ENCODE measurements around the gene SPATA3. TPM values are rescaled to one million over a fixed set of nuclear protein-coding genes. Genes with fewer than 3 reads are reported as not detected.
A peak's percentile ranks its signal among the peaks of the same experiment; 100 is the strongest.

SPATA3 gene
- total RNA-seq, 1 experiment from 2014 or later = not detected

DNA sequence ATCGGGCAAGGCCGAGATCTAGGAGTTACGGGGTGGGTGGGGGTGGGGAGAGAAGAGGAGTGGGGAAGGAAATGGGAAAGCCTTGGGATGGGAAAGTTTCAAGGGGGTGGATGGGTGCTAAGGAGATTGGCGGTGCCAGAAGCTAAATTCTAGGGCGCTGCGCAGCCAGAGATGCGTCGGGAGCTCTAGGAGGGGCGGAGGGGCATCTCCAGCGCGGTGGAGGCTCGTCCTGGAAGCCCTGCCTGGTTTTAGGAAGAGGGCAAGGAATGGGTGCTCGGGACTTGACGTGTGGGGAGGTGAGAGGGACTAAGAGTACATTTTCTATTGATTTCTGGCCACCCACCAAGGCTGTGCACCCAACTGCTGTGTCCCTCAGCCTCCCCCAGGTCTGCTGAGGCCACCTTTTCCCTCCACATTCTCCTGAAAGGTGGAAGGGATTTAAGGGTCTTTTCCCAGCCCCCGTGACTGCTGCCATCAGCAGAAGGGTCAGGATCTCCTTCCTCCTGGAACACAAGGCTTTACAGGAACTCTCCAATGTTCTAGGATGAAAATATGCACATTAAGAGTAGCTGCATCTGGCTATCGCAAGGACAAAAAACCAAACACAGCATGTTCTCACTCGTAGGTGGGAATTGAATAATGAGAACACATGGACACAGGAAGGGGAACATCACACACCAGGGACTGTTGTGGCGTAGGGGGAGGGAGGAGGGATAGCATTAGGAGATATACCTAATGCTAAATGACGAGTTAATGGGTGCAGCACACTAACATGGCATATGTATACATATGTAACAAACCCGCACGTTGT lies 42.8 kb downstream of the SPATA3 start:
- peak overlapping the region; percentile 52; the same call in 1 of the 2 replicates for H3K4me3 ChIP-seq (ENCODE audit: low read length)
- no peak overlapping the region for H3K27ac ChIP-seq (ENCODE audit: low read length)
- peaks cover 21% of the 10 kb centered on the region for H3K27me3 ChIP-seq (ENCODE audit: low read length)
- no peaks in the 10 kb centered on the region for H3K9me2 ChIP-seq (replicated peaks; ENCODE audit: low read length)
- H3K79me2 ChIP-seq (ENCODE audit: low read length) = no peaks in the 10 kb centered on the region
- TF ChIP-seq, protein P1, sequence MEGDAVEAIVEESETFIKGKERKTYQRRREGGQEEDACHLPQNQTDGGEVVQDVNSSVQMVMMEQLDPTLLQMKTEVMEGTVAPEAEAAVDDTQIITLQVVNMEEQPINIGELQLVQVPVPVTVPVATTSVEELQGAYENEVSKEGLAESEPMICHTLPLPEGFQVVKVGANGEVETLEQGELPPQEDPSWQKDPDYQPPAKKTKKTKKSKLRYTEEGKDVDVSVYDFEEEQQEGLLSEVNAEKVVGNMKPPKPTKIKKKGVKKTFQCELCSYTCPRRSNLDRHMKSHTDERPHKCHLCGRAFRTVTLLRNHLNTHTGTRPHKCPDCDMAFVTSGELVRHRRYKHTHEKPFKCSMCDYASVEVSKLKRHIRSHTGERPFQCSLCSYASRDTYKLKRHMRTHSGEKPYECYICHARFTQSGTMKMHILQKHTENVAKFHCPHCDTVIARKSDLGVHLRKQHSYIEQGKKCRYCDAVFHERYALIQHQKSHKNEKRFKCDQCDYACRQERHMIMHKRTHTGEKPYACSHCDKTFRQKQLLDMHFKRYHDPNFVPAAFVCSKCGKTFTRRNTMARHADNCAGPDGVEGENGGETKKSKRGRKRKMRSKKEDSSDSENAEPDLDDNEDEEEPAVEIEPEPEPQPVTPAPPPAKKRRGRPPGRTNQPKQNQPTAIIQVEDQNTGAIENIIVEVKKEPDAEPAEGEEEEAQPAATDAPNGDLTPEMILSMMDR (conservative IDR thresholded peaks at IDR 0.05; ENCODE audit: low read depth, low read length) = no peak
- TF ChIP-seq EZH2phosphoT487 (IDR thresholded peaks at IDR 0.05; ENCODE audit: borderline replicate concordance, low read length) (no peak), EZH2 (IDR thresholded peaks at IDR 0.05; ENCODE audit: low read length, unreplicated experiment) (no peak)
- POLR2A ChIA-PET (ENCODE audit: unreplicated experiment) = no interaction called here
- no peak overlapping the region for H3K9ac ChIP-seq (ENCODE audit: low read length)
- no peaks in the 10 kb centered on the region for H4K20me1 ChIP-seq (ENCODE audit: low read length)
- no peaks in the 10 kb centered on the region for H3F3A ChIP-seq (ENCODE audit: low read length, unreplicated experiment)
- no peak overlapping the region for H2AFZ ChIP-seq (ENCODE audit: low read length)
- no peaks in the 10 kb centered on the region for H3K9me3 ChIP-seq (ENCODE audit: low read length)
- DNase-seq (no peak), ATAC-seq (no peak)
- no peaks in the 10 kb centered on the region for H3K4me1 ChIP-seq (ENCODE audit: insufficient read depth, low read length)
- intact Hi-C loops (cut with micrococcal nuclease) = no loop called here
- H3K4me2 ChIP-seq (ENCODE audit: low read length) = peak overlapping the region; percentile 77; the same call in 1 of the 2 replicates
- BruUV-seq (replicated peaks) = no TSS peak
- H3K36me3 ChIP-seq (ENCODE audit: low read depth, low read length) = no peaks in the 10 kb centered on the region
- CTCF ChIA-PET = no interaction called here

DNA sequence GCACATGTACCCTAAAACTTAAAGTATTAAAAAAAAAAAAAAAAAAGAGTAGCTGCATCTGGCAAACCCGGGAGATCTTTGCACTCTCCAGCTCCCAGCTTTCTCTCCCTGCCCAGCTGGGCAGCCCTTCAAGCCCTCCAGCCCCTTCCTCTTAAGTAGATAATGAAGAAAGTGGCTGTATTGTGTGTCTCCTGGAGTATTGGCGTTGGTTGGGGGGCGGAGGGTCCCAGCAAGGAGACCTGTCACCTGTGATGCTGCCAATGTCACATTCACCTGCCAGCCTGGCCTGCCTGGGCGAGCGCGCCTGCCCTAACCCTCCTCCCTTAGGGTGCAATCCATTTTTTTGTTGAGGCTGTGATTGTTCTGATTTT lies 43.4 kb downstream of the SPATA3 start:
- CTCF ChIA-PET = no interaction called here
- no peak overlapping the region for H3K4me3 ChIP-seq (ENCODE audit: low read length)
- peaks cover 21% of the 10 kb centered on the region for H3K27me3 ChIP-seq (ENCODE audit: low read length)
- TF ChIP-seq EZH2 (IDR thresholded peaks at IDR 0.05; ENCODE audit: low read length, unreplicated experiment) = no peak
- TF ChIP-seq, protein P1 (conservative IDR thresholded peaks at IDR 0.05; ENCODE audit: low read depth, low read length) = no peak
- no peak for TF ChIP-seq EZH2phosphoT487 (IDR thresholded peaks at IDR 0.05; ENCODE audit: borderline replicate concordance, low read length)
- H4K20me1 ChIP-seq (ENCODE audit: low read length) = no peaks in the 10 kb centered on the region
- no TSS peak for BruUV-seq (replicated peaks)
- DNase-seq (no peak), ATAC-seq (no peak)
- intact Hi-C loops (cut with micrococcal nuclease) = no loop called here
- no peaks in the 10 kb centered on the region for H3F3A ChIP-seq (ENCODE audit: low read length, unreplicated experiment)
- no peak overlapping the region for H3K27ac ChIP-seq (ENCODE audit: low read length)
- no peak overlapping the region for H2AFZ ChIP-seq (ENCODE audit: low read length)
- no peak overlapping the region for H3K4me2 ChIP-seq (ENCODE audit: low read length)
- H3K4me1 ChIP-seq (ENCODE audit: insufficient read depth, low read length) = no peaks in the 10 kb centered on the region
- no peak overlapping the region for H3K9ac ChIP-seq (ENCODE audit: low read length)
- H3K36me3 ChIP-seq (ENCODE audit: low read depth, low read length) = no peaks in the 10 kb centered on the region
- H3K9me2 ChIP-seq (replicated peaks; ENCODE audit: low read length) = no peaks in the 10 kb centered on the region
- no peaks in the 10 kb centered on the region for H3K79me2 ChIP-seq (ENCODE audit: low read length)
- H3K9me3 ChIP-seq (ENCODE audit: low read length) = no peaks in the 10 kb centered on the region
- POLR2A ChIA-PET (ENCODE audit: unreplicated experiment) = no interaction called here

DNA sequence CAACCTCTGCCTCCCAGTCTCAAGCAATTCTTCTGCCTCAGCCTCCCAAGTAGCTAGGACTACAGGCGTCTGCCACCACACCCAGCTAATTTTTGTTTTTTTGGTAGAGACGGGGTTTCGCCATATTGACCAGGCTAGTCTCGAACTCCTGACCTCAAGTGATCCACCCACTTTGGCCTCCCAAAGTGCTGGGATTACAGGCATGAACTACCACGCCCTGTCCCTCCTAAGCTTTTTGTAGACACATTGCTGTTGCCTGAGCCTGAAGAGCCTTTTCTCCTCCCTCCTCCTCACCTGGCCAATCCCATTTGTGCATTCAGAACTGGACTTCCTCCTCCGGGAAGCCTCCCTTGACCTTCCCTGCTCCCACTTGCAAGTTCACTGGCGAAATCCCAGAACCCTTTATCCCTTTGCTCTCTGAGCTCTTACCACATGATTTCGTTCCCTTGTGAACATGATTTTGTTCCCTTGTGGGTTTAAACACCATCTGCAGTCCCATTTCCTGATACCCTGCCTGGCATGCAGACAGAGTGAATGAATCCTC lies 44.0 kb downstream of the SPATA3 start:
- no peaks in the 10 kb centered on the region for H3K9me2 ChIP-seq (replicated peaks; ENCODE audit: low read length)
- no peak overlapping the region for H3K4me3 ChIP-seq (ENCODE audit: low read length)
- no peak overlapping the region for H2AFZ ChIP-seq (ENCODE audit: low read length)
- no peak for DNase-seq
- H3K27me3 ChIP-seq (ENCODE audit: low read length) = peaks cover 21% of the 10 kb centered on the region
- no peaks in the 10 kb centered on the region for H3K79me2 ChIP-seq (ENCODE audit: low read length)
- no peaks in the 10 kb centered on the region for H3K9me3 ChIP-seq (ENCODE audit: low read length)
- H3K27ac ChIP-seq (ENCODE audit: low read length) = no peak overlapping the region
- H3K9ac ChIP-seq (ENCODE audit: low read length) = no peak overlapping the region
- H3K4me1 ChIP-seq (ENCODE audit: insufficient read depth, low read length) = no peaks in the 10 kb centered on the region
- ATAC-seq = no peak
- ChIA-PET CTCF (no interaction called here), POLR2A (ENCODE audit: unreplicated experiment) (no interaction called here)
- no TSS peak for BruUV-seq (replicated peaks)
- no peaks in the 10 kb centered on the region for H3K36me3 ChIP-seq (ENCODE audit: low read depth, low read length)
- H3F3A ChIP-seq (ENCODE audit: low read length, unreplicated experiment) = no peaks in the 10 kb centered on the region
- H3K4me2 ChIP-seq (ENCODE audit: low read length) = no peak overlapping the region
- no peak for TF ChIP-seq EZH2phosphoT487 (IDR thresholded peaks at IDR 0.05; ENCODE audit: borderline replicate concordance, low read length)
- no peak for TF ChIP-seq EZH2 (IDR thresholded peaks at IDR 0.05; ENCODE audit: low read length, unreplicated experiment)
- TF ChIP-seq, protein P1 (conservative IDR thresholded peaks at IDR 0.05; ENCODE audit: low read depth, low read length) = no peak
- intact Hi-C loops (cut with micrococcal nuclease) = no loop called here
- no peaks in the 10 kb centered on the region for H4K20me1 ChIP-seq (ENCODE audit: low read length)

Measured in PC-3 (cell line).